Ishikawa (cell line): ENCODE measurements around the gene ZRANB2.
A peak's percentile ranks its signal among the peaks of the same experiment; 100 is the strongest.

ENCODE experiments used
- CEBPB ChIP-seq: IDR thresholded peaks from 2 replicates; pipeline ENCODE4 v1.6.1; 2012
- CREB1 ChIP-seq: IDR thresholded peaks from 2 replicates; pipeline ENCODE4 v1.6.1; 2012; ENCODE audit warnings: low read depth
- EGR1 ChIP-seq: IDR thresholded peaks from 2 replicates; pipeline ENCODE4 v1.6.1; 2012
- EP300 ChIP-seq: IDR thresholded peaks from 2 replicates; pipeline ENCODE4 v1.6.1; 2012; ENCODE audit warnings: borderline replicate concordance
- FOXM1 ChIP-seq: IDR thresholded peaks from 2 replicates; pipeline ENCODE4 v1.6.1; 2012; ENCODE audit warnings: low read depth, borderline replicate concordance
- NFIC ChIP-seq: IDR thresholded peaks from 2 replicates; pipeline ENCODE4 v1.6.1; 2012
- RAD21 ChIP-seq: IDR thresholded peaks from 2 replicates; pipeline ENCODE4 v1.6.1; 2012; ENCODE audit warnings: low read depth
- TAF1 ChIP-seq: IDR thresholded peaks from 2 replicates; pipeline ENCODE4 v1.6.1; 2012; ENCODE audit warnings: low read depth, mild to moderate bottlenecking
- TCF12 ChIP-seq: IDR thresholded peaks from 2 replicates; pipeline ENCODE4 v1.6.1; 2012; ENCODE audit warnings: low read depth
- TEAD4 ChIP-seq: IDR thresholded peaks from 2 replicates; pipeline ENCODE4 v1.6.1; 2012
- YY1 ChIP-seq: IDR thresholded peaks from 2 replicates; pipeline ENCODE4 v1.6.1; 2012; ENCODE audit warnings: low read depth
- ZBTB7A ChIP-seq: IDR thresholded peaks from 2 replicates; pipeline ENCODE4 v1.6.1; 2012; ENCODE audit warnings: low read depth
- TF ChIP-seq, protein P1 (sequence below): IDR thresholded peaks from 2 replicates; pipeline ENCODE4 v1.6.1; 2012
- TF ChIP-seq, protein P2 (sequence below): IDR thresholded peaks from 2 replicates; pipeline ENCODE4 v1.6.1; 2012; ENCODE audit warnings: low read depth, mild to moderate bottlenecking
- TF ChIP-seq, protein P3 (sequence below): IDR thresholded peaks from 2 replicates; pipeline ENCODE4 v1.6.1; 2012

ZRANB2 gene

DNA sequence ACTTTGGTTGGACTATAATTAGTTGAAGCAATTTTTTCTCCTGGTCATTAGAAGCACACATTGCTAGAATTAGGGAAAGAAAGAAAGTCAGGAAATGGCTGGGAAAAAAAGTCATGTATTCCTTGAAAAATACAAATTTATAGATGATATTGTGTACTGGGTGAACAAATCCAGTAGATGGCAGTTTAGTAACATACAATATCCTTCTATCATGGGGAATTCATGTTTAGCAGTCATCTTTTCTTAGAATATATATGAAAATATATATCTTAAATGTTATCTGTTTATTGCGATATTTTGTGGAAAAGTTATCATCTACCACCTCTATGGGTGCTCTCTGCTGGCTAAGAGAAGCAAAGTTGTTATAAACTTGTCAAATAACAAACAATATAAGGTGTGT lies 13.1 kb upstream of the ZRANB2 start:
- TF ChIP-seq RAD21: peak; percentile 32; the same call in 1 of the 2 replicates
- TF ChIP-seq NFIC: no peak

DNA sequence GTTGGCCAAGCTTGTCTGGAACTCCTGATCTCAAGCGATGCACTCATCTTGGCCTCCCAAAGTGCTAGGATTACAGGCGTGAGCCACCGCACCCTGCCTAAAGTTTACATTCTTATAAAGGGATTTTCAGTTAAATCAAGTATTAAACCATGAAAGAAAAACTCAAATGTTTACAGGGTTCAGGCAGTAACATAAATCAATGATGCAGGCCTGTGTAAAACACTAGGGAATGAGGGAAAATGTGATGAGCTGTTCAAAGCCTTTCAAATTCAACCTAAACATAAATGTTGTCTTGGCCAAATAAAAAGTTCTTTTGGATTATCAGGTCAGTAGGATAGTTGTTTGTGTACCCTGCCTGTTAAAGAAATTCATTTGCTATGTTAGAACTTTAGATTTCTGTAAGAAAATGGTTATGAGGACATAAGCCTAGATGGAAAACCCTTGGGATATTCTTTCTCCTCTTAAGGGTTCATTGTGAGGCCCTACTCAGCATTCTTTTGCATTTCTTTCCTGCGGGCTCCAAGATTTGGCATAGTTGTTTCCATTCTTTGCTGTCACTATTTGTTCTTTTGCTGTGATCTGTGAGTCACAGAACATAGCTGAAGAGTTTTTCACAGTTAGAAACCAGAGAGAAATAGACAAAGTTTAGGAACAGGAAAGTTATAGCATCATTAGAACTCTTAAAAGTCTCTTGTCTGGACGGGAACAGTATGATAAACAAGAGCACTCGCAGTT lies 8.9 kb upstream of the ZRANB2 start:
- TF ChIP-seq EGR1 (no peak), FOXM1 (no peak), YY1 (no peak), NFIC (no peak), EP300 (no peak), ZBTB7A (no peak), CEBPB (no peak), RAD21 (no peak), TAF1 (no peak), CREB1 (no peak), TEAD4 (no peak), TCF12 (no peak)
- TF ChIP-seq, protein P1, sequence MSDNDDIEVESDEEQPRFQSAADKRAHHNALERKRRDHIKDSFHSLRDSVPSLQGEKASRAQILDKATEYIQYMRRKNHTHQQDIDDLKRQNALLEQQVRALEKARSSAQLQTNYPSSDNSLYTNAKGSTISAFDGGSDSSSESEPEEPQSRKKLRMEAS: no peak
- TF ChIP-seq, protein P2, sequence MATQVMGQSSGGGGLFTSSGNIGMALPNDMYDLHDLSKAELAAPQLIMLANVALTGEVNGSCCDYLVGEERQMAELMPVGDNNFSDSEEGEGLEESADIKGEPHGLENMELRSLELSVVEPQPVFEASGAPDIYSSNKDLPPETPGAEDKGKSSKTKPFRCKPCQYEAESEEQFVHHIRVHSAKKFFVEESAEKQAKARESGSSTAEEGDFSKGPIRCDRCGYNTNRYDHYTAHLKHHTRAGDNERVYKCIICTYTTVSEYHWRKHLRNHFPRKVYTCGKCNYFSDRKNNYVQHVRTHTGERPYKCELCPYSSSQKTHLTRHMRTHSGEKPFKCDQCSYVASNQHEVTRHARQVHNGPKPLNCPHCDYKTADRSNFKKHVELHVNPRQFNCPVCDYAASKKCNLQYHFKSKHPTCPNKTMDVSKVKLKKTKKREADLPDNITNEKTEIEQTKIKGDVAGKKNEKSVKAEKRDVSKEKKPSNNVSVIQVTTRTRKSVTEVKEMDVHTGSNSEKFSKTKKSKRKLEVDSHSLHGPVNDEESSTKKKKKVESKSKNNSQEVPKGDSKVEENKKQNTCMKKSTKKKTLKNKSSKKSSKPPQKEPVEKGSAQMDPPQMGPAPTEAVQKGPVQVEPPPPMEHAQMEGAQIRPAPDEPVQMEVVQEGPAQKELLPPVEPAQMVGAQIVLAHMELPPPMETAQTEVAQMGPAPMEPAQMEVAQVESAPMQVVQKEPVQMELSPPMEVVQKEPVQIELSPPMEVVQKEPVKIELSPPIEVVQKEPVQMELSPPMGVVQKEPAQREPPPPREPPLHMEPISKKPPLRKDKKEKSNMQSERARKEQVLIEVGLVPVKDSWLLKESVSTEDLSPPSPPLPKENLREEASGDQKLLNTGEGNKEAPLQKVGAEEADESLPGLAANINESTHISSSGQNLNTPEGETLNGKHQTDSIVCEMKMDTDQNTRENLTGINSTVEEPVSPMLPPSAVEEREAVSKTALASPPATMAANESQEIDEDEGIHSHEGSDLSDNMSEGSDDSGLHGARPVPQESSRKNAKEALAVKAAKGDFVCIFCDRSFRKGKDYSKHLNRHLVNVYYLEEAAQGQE: no peak
- TF ChIP-seq, protein P3, sequence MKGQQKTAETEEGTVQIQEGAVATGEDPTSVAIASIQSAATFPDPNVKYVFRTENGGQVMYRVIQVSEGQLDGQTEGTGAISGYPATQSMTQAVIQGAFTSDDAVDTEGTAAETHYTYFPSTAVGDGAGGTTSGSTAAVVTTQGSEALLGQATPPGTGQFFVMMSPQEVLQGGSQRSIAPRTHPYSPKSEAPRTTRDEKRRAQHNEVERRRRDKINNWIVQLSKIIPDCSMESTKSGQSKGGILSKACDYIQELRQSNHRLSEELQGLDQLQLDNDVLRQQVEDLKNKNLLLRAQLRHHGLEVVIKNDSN: no peak

DNA sequence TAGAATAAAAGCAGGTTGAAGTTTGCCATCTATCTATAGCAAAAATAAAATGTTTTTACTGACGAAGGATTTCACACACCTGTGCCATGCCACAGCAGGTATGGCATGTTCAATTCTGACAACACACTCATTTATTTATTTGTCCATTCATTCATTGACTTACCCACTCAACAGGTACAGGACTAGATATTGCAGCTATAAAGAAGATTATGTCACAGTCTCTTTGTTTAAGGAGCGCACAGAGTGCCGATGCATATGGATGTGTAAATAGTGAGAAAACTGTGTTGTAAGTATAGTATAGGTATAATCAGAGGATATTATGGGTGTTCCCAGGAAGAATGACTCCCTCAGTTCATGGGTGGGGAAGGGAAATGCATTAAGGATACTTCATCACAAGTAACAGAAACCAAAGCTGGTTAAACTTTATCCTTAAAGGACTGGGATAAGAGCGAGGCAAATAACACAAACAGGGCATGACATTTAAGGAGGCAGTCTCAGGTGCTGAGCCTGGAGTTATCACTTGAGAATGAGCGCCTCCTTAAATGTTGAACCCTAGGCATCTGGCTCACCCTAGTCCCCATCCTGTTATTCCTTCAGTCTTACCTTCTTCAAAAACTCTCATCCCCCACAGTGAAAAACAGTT lies 7.9 kb upstream of the ZRANB2 start:
- TF ChIP-seq, protein P3: no peak
- TF ChIP-seq FOXM1: no peak
- TF ChIP-seq CREB1: no peak
- TF ChIP-seq, protein P2: no peak
- TF ChIP-seq TCF12: no peak
- no peak for TF ChIP-seq CEBPB
- TF ChIP-seq TAF1: no peak
- no peak for TF ChIP-seq TEAD4

DNA sequence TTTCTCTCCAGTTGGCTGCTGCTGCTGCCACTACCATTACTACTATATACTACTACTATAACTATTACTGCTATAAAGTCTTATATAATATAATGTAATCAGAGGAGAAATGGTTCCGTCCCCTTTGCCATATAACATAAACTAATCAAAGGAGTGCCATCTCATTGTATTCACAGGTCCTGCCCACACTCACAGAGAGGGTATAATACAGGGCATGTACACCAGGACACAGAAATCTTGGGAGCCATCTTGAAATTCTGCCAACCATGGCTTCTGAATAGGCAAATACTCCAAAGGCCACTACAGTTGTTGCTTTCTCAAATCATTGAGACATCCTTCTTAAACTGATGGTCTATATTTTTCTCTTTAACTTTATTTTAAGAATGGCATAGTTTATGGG lies 6.9 kb upstream of the ZRANB2 start:
- no peak for TF ChIP-seq NFIC
- no peak for TF ChIP-seq TEAD4
- TF ChIP-seq, protein P1: no peak
- no peak for TF ChIP-seq RAD21
- TF ChIP-seq CREB1: no peak
- TF ChIP-seq EP300: no peak
- TF ChIP-seq, protein P2: no peak
- TF ChIP-seq EGR1: no peak
- TF ChIP-seq YY1: no peak
- TF ChIP-seq CEBPB: no peak
- TF ChIP-seq, protein P3: no peak
- no peak for TF ChIP-seq FOXM1
- TF ChIP-seq TAF1: no peak
- no peak for TF ChIP-seq ZBTB7A
- TF ChIP-seq TCF12: no peak
